OCI-LY3 (cell line): Measurements from ENCODE around the gene B3GALT5.

Experiments used
- H2AFZ ChIP-seq: fragments of 200-600, 300-600 bp; shearing (Covaris generic); 2 replicates; pipeline ENCODE4 v1.6.0; 2014; ENCODE audit warnings: antibody characterized with exemption, low read depth, low read length
- H3K27ac ChIP-seq: fragments of 200-600, 300-600 bp; sonication (generic); 2 replicates; pipeline ENCODE4 v1.5.1; 2014; ENCODE audit warnings: mild to moderate bottlenecking, low read length, moderate library complexity, mixed read lengths
- H3K27me3 ChIP-seq: fragments of 200-600, 300-600 bp; sonication (generic); 2 replicates; pipeline ENCODE4 v1.6.1; 2014; ENCODE audit warnings: low read depth, low read length, mixed read lengths
- H3K36me3 ChIP-seq: fragments of 200-600, 300-600 bp; sonication (generic); replicated peaks from 2 replicates; pipeline ENCODE3; 2014; ENCODE audit warnings: low read depth, low read length, mixed read lengths
- H3K4me1 ChIP-seq: fragments of 300-600, 200-600 bp; sonication (generic); 2 replicates; pipeline ENCODE4 v1.6.1; 2014; ENCODE audit warnings: low read length, mixed read lengths
- H3K4me2 ChIP-seq: fragments of 200-600, 300-600 bp; sonication (generic); 2 replicates; pipeline ENCODE4 v1.6.1; 2014; ENCODE audit warnings: low read length, mixed read lengths
- H3K4me3 ChIP-seq: fragments of 300-600, 200-600 bp; sonication (generic); 2 replicates; pipeline ENCODE4 v1.5.1; 2014; ENCODE audit warnings: antibody characterized with exemption, mild to moderate bottlenecking, low read length, moderate library complexity
- H3K79me2 ChIP-seq: fragments of 300-600, 200-600 bp; shearing (Covaris generic); 2 replicates; pipeline ENCODE4 v1.6.1; 2014; ENCODE audit warnings: mild to moderate bottlenecking, low read length, mixed read lengths
- H3K9ac ChIP-seq: fragments of 300-600, 200-600 bp; shearing (Covaris generic); 2 replicates; pipeline ENCODE4 v1.6.0; 2014; ENCODE audit warnings: mild to moderate bottlenecking, low read length, moderate library complexity
- H3K9me3 ChIP-seq: fragments of 200-600, 300-600 bp; shearing (Covaris generic); 2 replicates; pipeline ENCODE4 v1.6.1; 2014; ENCODE audit warnings: low read length, mixed read lengths; ENCODE audit not compliant: insufficient read depth
- H4K20me1 ChIP-seq: fragments of 200-600, 300-600 bp; sonication (generic); 2 replicates; pipeline ENCODE4 v1.6.1; 2016; ENCODE audit warnings: low read length, mixed read lengths; ENCODE audit not compliant: insufficient read depth
- EZH2phosphoT487 ChIP-seq: fragments of 200-600 bp; shearing (Covaris generic); IDR thresholded peaks from 2 replicates; pipeline ENCODE4 v1.6.1; 2018; ENCODE audit warnings: antibody characterized with exemption, mixed run types, low read depth
- TF ChIP-seq, protein P1 (sequence below): fragments of 200-600, 300-600 bp; sonication (generic); IDR thresholded peaks from 2 replicates; pipeline ENCODE4 v1.5.1; 2014; ENCODE audit warnings: antibody characterized with exemption, low read length, low read depth

Gene B3GALT5

GRCh38 chr21:39575775-39576174 is 37.0 kb upstream of the B3GALT5 start:
- Histone ChIP-seq H2AFZ (no peak overlapping the region), H3K4me2 (no peak overlapping the region), H3K36me3 (no peaks in the 10 kb centered on the region), H3K9me3 (no peaks in the 10 kb centered on the region), H3K27ac (no peak overlapping the region), H3K4me3 (no peak overlapping the region), H4K20me1 (no peaks in the 10 kb centered on the region), H3K79me2 (no peaks in the 10 kb centered on the region), H3K27me3 (no peaks in the 10 kb centered on the region), H3K9ac (no peak overlapping the region), H3K4me1 (no peaks in the 10 kb centered on the region)
- TF ChIP-seq EZH2phosphoT487: no peak
- TF ChIP-seq, protein P1, sequence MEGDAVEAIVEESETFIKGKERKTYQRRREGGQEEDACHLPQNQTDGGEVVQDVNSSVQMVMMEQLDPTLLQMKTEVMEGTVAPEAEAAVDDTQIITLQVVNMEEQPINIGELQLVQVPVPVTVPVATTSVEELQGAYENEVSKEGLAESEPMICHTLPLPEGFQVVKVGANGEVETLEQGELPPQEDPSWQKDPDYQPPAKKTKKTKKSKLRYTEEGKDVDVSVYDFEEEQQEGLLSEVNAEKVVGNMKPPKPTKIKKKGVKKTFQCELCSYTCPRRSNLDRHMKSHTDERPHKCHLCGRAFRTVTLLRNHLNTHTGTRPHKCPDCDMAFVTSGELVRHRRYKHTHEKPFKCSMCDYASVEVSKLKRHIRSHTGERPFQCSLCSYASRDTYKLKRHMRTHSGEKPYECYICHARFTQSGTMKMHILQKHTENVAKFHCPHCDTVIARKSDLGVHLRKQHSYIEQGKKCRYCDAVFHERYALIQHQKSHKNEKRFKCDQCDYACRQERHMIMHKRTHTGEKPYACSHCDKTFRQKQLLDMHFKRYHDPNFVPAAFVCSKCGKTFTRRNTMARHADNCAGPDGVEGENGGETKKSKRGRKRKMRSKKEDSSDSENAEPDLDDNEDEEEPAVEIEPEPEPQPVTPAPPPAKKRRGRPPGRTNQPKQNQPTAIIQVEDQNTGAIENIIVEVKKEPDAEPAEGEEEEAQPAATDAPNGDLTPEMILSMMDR: no peak

DNA sequence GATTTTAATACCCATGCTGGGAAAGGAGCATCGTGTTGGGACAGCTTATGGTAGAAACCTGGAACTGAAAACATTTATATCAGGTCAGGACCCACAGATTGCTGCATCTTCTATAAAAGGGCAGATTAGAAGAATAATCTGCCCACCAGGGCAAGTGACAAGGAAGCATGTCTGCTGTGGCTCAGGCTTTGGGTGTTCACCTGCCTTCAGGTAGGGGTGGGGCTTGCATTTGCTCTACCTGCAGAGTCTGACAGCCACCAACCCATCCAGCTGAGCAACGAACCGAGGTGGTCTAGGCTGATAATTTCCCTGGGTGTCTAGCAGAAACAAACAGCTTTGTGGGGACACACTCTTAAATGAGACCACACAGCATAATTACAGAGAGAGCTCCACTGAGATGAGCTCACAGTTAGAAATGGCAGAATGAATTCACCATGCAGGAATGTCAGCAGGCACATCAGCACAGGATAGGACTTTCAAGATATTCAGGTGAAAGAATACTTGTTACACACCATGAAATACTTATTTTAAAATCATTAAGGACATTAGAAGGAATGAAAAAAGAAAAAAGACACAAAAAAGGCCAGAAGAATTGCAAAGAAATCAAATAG is 36.1 kb upstream of the B3GALT5 start:
- H3K4me3 ChIP-seq: no peak overlapping the region
- H3K4me1 ChIP-seq: no peaks in the 10 kb centered on the region
- no peak overlapping the region for H3K27ac ChIP-seq
- no peaks in the 10 kb centered on the region for H3K79me2 ChIP-seq
- H3K9me3 ChIP-seq: no peaks in the 10 kb centered on the region
- H2AFZ ChIP-seq: no peak overlapping the region
- no peak overlapping the region for H3K4me2 ChIP-seq
- no peaks in the 10 kb centered on the region for H4K20me1 ChIP-seq
- TF ChIP-seq, protein P1: no peak
- TF ChIP-seq EZH2phosphoT487: no peak
- no peaks in the 10 kb centered on the region for H3K27me3 ChIP-seq
- H3K9ac ChIP-seq: no peak overlapping the region
- no peaks in the 10 kb centered on the region for H3K36me3 ChIP-seq

DNA sequence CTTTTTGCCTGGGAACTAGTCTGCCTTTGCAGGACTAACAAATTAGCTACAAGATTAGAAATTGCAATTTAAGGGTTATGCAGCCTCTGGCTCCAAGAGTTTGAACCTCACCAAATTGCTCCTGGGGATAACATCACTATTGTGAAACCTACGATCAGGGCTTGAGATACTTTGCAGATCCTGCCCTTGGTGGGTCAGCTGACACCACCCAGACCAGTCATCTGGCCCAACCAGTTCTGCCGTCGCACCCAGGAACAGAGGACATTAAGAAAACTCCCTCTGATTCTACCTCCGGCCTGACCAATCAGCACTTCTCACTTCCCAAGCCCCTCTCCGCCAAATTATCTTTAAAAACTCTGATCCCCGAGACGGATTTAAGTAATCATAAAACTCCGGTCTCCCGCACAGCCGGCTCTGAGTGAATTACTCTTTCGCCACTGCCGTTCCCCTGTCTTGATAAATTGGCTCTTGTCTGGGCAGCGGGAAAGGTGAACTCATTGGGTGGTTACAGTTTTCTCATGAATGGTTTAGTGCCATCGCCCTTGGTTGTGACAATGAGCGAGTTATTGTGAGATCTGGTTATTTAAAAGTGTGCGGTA is 32.9 kb upstream of the B3GALT5 start:
- H4K20me1 ChIP-seq: no peaks in the 10 kb centered on the region
- no peaks in the 10 kb centered on the region for H3K36me3 ChIP-seq
- no peaks in the 10 kb centered on the region for H3K4me1 ChIP-seq
- no peaks in the 10 kb centered on the region for H3K79me2 ChIP-seq
- H3K9me3 ChIP-seq: no peaks in the 10 kb centered on the region
- H3K4me2 ChIP-seq: no peak overlapping the region
- H3K27me3 ChIP-seq: no peaks in the 10 kb centered on the region
- H3K27ac ChIP-seq: no peak overlapping the region
- no peak overlapping the region for H3K4me3 ChIP-seq
- TF ChIP-seq EZH2phosphoT487: no peak
- TF ChIP-seq, protein P1: no peak
- H2AFZ ChIP-seq: no peak overlapping the region
- H3K9ac ChIP-seq: no peak overlapping the region

- no peak overlapping the region for H2AFZ ChIP-seq
- H3K27me3 ChIP-seq: no peaks in the 10 kb centered on the region
- no peaks in the 10 kb centered on the region for H4K20me1 ChIP-seq
- no peaks in the 10 kb centered on the region for H3K4me1 ChIP-seq
- TF ChIP-seq EZH2phosphoT487: no peak
- TF ChIP-seq, protein P1: no peak
- H3K9ac ChIP-seq: no peak overlapping the region
- H3K79me2 ChIP-seq: no peaks in the 10 kb centered on the region
- H3K27ac ChIP-seq: no peak overlapping the region
- H3K9me3 ChIP-seq: no peaks in the 10 kb centered on the region
- no peak overlapping the region for H3K4me2 ChIP-seq
- no peaks in the 10 kb centered on the region for H3K36me3 ChIP-seq
- no peak overlapping the region for H3K4me3 ChIP-seq
Observed at GRCh38 chr21:39580744-39581143, 32.0 kb upstream of the B3GALT5 start.
